GM10847 (cell line): ENCODE results near the gene PPP2R2C.

Experiments used
- POLR2A ChIP-seq: IDR thresholded peaks from 2 replicates; pipeline ENCODE4 v1.6.1; 2011; ENCODE audit not compliant: insufficient read length; ENCODE audit errors: extremely low read depth

Gene PPP2R2C

GRCh38 chr4:6417516-6418050 lies 54.8 kb downstream of the PPP2R2C start:
- TF ChIP-seq POLR2A = no peak

GRCh38 chr4:6416518-6417286 lies 55.7 kb downstream of the PPP2R2C start:
- no peak for TF ChIP-seq POLR2A

DNA sequence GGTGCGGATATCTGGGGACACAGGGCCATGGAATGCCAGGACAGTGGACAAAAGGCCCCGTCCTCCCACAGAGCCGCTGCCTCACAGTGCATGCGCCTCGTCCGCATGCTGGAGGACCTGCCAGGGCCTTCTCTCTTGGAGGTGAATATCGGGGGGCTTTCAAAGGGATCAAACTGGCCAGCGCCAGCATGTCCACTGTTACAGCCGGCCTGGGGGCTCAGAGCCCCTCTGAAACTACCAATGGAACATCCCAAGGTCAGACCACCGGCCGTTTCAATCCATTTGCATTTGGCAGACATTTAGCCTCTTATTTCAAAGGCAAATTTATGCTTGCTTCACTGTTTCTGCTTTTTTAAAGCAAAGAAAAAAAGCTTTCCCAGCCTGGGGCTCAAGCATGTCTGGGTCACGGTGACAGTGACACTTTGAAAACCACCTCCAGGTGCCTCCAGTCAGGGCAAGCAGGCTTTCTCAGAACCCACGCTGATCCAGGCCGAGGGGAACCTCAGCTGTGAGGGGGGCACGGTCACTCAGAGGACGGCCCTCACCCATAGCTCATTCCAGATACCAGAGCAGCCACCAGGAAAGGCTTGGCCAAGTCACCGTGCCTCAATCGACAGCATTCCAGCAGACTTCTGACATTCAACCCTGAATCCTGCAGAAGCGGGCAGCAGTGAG lies 57.2 kb downstream of the PPP2R2C start:
- TF ChIP-seq POLR2A = no peak

GRCh38 chr4:6414578-6414977 lies 57.8 kb downstream of the PPP2R2C start:
- TF ChIP-seq POLR2A = no peak

- no peak for TF ChIP-seq POLR2A
These were observed 61.8 kb downstream of the PPP2R2C start for GRCh38 chr4:6410664-6411063.

DNA sequence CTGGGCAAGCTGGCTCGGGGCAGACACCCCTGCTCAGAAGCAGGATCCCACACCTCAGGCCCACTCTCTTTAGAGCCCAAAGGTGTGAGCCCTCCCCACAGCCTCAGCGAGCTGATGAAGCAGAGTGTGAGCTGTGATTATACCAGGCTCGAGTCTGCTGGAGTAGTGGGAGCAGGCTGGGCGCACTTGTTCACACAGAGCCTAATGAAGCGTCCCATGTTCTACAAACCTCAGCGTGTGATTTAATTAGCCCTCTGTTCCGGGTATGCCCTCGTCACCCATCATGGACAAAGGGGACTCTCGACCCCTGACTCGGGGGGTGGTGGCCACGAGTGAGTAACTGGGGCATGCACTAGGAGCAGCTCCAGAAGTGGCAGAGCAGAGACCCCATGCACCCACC lies 62.3 kb downstream of the PPP2R2C start:
- no peak for TF ChIP-seq POLR2A

- no peak for TF ChIP-seq POLR2A
These were observed 63.0 kb downstream of the PPP2R2C start for GRCh38 chr4:6409381-6409780.

DNA sequence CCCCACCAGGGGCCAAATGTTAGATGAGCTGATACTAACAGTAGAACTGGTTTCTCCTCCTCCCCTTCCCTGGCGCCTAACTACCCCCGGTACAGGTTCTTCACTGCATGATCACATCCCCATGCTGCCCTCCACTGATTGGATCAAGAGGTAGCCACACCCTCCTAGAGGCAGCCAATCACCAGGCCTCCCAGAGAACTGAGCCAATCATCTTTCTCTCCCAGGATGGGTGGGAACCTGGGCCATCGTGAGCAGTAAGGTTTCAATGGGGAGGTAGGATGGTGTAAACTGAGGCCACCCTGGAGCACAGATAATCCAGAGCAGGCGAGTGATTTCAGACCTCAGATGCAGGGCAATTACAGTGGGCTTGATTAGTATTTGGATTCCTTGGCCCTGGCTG lies 64.2 kb downstream of the PPP2R2C start:
- TF ChIP-seq POLR2A = no peak

DNA sequence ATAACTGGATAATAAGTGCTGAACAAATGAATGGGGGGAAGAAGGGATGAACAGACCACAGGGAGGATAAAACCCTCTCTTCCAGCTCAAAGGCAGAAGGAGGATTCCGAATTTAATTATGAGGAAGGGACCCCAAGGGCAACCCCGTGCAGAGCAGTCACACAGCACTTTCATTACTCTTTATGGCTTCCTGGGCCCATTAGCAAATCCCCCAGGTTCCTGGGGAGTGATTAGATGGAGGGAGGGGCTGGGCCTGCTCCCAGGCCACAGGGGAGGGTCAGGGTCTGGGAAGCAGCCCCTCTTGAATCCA lies 67.1 kb downstream of the PPP2R2C start:
- TF ChIP-seq POLR2A = no peak

- no peak for TF ChIP-seq POLR2A
These were observed 67.6 kb downstream of the PPP2R2C start for GRCh38 chr4:6404611-6405396.

DNA sequence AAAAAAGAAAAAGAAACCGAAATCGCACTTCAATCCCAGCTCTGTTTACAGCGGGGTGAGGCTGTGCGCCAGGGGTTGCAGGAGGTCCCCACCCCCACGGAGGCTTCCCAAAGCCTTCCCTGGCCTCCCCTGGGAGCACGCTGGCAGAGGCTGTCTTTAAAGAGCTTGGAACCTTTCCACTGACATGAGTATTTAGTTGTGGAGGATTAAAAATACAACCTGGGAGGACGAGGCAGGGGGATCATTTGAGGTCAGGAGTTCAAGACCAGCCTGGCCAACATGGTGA lies 69.1 kb downstream of the PPP2R2C start:
- TF ChIP-seq POLR2A = no peak

DNA sequence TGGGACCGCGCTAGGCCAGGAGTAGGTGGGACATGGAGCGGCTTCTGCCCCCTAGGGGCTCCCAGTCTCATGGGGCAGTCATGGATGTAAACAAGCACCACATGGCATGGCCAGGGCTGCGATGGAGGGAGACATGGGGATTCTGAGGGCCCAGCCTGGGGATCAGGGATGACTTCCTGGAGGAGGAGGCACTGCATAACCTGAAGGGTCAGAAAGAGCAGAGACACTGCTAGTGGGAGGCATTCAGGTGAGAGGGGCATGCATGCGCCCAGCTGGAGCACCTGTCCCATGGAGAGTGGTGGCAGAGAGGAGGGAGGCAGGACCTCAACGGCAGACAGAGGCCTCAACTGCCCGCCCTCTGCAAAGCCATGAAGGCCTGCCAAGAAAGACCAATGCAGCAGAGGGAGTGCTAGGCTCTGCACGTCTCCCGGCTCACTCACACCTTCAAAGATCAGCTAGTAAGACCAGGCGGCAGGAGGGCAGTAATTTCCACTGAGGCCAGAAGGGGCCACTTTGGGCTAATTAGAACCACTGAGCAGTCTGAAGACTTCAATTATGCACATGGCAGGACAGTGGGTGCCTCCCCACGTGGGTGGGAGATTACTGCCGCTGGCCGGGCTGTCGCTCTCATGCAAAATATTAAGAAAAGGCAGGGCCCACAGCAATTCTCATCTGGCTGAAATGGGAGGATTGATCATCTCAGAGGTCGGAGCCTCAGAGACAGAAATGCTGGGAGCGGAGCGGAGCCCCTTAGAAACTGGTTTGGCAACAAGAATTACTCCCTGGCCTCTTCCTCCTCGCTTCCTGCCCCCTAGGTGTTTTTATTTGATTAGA lies 69.6 kb downstream of the PPP2R2C start:
- no peak for TF ChIP-seq POLR2A

- no peak for TF ChIP-seq POLR2A
These were observed 70.6 kb downstream of the PPP2R2C start for GRCh38 chr4:6401797-6402196.

DNA sequence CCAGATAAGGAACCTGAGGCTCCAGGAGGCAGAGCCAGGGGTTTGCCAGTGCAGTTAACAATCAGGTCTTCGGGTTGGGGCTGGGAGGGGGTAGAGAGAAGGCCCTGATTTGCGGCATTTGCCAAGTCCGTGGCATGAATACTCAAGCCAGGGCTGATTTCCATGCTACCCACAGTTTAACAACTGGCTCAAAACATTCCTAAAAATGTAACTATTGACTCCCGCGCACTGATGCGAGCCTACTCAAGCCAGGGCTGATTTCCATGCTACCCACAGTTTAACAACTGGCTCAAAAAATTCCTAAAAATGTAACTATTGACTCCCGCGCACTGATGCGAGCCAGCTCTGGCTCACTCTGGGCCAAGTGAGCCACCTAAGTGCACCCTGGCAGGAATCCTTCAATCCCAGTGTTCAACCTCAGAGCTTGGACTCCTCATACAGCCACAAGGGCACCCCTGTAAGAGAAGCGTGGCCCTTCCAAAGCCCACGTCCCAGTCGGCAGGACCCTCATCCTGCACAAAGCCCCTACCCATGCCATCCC lies 75.6 kb downstream of the PPP2R2C start:
- no peak for TF ChIP-seq POLR2A

GRCh38 chr4:6395466-6396228 lies 76.8 kb downstream of the PPP2R2C start:
- TF ChIP-seq POLR2A = no peak

GRCh38 chr4:6394671-6395081 lies 77.7 kb downstream of the PPP2R2C start:
- TF ChIP-seq POLR2A = no peak
